AG04449 (cell line): ENCODE measurements around the gene DDX10.
"Not testable (repeated sequence)": the region's sequence is repeated elsewhere in the genome, so short reads cannot be mapped to it uniquely, and the experiment has no call there.

Source experiments
- CTCF ChIA-PET: fragments of 350-600 bp; formaldehyde crosslinking; extraction: SDS; loops from one replicate; lab custom pipeline; 2021; ENCODE audit warnings: antibody characterized with exemption; lab: Yijun Ruan, JAX
- POLR2A ChIA-PET: fragments of 400-600, 350-600 bp; formaldehyde crosslinking; extraction: SDS; loops from one replicate; lab custom pipeline; 2020; ENCODE audit warnings: antibody characterized with exemption, inconsistent platforms; lab: Yijun Ruan, JAX
- DNase-seq: peaks from one replicate; pipeline ENCODE4 v3.0.0-alpha.2; 2010; ENCODE audit warnings: low read depth, low spot score
- H3K4me3 ChIP-seq: 2 replicates; pipeline ENCODE4 v1.5.1; 2011; ENCODE audit warnings: low read depth, mild to moderate bottlenecking, control low read depth, low read length
- TF ChIP-seq, protein P1 (sequence below): IDR thresholded peaks from one replicate; pipeline ENCODE4 v1.5.1; 2011; ENCODE audit warnings: mild to moderate bottlenecking, moderate library complexity, low read length, control low read depth, inconsistent platforms; ENCODE audit not compliant: insufficient read depth; ENCODE audit errors: missing control alignments

DDX10 gene

DNA sequence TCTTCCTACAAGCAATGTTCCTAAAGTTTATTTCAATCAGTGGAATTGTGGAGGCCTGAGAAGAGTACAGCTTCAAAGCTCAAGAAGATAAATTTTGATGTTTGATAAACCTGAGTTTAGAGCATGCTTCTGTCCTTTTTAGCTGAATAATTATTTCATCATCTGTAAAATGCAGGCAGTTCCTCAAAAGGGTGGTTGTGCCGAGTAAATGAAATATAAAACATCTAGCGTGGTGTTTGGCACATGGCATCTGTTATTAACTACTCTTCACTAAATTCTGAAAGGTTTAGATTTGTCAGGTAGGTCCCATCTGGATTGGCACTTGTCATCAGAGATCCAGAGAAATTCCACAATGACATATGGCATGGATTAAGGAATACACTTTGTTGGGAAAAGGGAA lies 155.1 kb downstream of the DDX10 start:
- POLR2A ChIA-PET = no interaction called here
- CTCF ChIA-PET = no interaction called here
- DNase-seq = no peak

DNA sequence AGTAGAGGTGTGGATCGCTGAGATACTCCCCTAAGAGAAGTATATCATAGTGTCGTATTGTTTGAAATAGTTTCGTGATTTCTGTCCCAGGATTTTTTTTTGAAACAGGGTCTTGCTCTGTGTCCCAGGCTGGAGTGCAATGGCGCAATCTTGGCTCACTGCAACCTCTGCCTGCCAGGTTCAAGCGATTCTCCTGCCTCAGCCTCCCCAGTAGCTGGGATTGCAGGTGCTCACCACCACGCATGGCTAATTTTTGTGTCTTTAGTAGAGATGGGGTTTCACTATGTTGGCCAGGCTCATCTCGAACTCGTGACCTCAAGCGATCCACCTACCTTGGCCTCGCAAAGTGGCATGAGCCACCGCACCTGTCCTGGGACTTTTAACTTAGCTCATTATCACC lies 159.1 kb downstream of the DDX10 start:
- DNase-seq, CTCF ChIA-PET, H3K4me3 ChIP-seq, POLR2A ChIA-PET: not testable (repeated sequence)

More for the DNA sequence above, 155.1 kb downstream of the DDX10 start:
- TF ChIP-seq, protein P1, sequence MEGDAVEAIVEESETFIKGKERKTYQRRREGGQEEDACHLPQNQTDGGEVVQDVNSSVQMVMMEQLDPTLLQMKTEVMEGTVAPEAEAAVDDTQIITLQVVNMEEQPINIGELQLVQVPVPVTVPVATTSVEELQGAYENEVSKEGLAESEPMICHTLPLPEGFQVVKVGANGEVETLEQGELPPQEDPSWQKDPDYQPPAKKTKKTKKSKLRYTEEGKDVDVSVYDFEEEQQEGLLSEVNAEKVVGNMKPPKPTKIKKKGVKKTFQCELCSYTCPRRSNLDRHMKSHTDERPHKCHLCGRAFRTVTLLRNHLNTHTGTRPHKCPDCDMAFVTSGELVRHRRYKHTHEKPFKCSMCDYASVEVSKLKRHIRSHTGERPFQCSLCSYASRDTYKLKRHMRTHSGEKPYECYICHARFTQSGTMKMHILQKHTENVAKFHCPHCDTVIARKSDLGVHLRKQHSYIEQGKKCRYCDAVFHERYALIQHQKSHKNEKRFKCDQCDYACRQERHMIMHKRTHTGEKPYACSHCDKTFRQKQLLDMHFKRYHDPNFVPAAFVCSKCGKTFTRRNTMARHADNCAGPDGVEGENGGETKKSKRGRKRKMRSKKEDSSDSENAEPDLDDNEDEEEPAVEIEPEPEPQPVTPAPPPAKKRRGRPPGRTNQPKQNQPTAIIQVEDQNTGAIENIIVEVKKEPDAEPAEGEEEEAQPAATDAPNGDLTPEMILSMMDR = no peak
- no peak overlapping the region for H3K4me3 ChIP-seq

DNA sequence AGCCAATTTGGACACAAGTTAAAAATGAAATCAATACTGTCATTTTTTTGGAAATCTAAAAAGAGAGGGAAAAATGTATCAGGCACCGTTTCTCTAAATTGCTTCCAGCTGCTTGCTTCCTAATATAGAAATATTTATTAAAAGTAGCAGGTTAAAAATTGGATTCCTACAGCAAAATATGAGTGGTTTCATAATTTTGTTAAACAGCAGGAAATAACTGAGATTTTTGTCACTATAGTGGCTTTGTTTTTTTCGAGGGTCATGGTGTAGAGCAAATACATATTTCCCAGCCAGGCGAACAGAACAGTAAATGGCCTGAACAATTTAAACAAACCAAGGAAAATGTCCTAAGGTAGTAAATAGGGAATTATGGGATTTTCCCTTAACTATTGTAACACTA lies 159.7 kb downstream of the DDX10 start:
- no peak overlapping the region for H3K4me3 ChIP-seq
- ChIA-PET CTCF (no interaction called here), POLR2A (no interaction called here)
- TF ChIP-seq, protein P1 = no peak
- no peak for DNase-seq

DNA sequence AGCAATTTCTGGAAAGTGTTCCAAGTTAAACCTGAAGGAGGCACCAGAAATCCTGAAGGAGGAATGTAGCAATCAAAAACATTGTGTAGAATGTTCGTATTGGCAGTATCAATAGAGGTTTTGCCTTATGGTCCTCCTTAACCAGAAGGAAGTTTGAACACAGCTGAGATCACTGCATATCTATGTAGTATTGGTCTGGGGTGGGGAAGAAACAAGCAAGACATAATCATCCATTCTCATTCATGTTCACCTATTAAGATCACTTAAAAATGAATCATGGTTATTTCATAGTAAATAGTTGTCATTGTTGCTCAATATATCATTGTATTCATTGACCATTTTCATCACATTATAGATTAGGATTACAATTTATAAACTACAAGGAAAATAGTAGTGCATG lies 160.5 kb downstream of the DDX10 start:
- TF ChIP-seq, protein P1 = no peak
- POLR2A ChIA-PET = no interaction called here
- no peak overlapping the region for H3K4me3 ChIP-seq
- CTCF ChIA-PET = no interaction called here
- DNase-seq = no peak

DNA sequence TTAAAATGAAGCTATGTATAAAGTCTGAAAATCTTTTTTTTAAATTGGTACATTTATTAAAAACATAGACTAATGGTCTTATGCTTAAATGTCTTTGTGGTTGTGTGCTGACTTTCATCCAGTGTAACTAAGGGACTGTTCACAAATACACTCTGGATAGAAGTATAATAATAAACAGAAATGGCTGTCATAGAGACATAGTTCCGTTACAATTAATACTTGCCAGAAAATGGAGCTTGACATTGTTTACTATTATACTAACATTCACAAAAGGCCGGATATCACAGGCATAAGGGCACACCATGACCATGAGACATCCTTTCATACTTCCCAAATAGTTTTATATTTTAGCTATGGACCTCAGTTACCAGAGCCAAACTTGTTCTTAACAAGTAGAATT lies 161.3 kb downstream of the DDX10 start:
- no peak overlapping the region for H3K4me3 ChIP-seq
- POLR2A ChIA-PET = no interaction called here
- no peak for DNase-seq
- TF ChIP-seq, protein P1 = no peak
- CTCF ChIA-PET = interaction anchor here (0.9 kb wide), 1 partner anchor 31 kb away, joined by 3 read pairs; no protein-coding TSS in a partner anchor

DNA sequence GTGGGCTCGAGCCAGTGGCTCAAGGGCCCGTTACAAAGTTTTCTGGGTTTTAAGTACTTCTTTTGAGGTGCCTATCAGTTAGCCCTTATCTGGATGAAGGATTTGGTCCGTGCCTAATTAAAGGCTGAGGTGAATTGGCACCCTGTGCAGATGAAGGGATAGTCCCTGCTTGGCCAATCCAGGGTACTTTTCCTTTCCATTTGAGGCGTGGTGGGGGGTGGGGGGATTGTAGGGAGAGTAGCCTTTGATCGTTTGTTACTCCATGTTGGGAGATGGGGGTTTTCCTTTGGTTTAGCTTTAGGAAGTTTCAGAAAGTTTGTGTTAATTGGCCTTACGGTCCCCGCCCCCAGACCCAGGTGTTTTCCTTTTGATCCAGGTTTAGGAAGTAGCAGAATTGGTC lies 170.8 kb downstream of the DDX10 start:
- TF ChIP-seq, protein P1 = no peak
- DNase-seq = no peak
- no peak overlapping the region for H3K4me3 ChIP-seq
- POLR2A ChIA-PET = no interaction called here
- CTCF ChIA-PET = no interaction called here

DNA sequence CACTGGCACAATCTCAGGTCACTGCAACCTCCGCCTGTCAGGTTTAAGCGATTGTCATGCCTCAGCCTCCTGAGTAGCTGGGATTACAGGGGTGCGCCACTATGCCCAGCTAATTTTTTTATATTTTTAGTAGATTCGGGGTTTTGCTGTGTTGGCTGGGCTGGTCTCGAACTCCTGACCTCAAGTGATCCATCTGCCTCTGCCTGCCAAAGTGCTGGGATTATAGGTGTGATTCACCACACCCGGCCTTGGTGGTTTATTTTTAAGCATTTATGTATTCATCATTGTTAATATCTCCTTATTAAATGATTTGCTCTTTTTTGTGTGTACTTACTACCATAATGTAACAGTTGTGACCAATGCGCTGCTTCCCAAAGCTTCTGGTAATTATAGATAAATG lies 171.7 kb downstream of the DDX10 start:
- TF ChIP-seq, protein P1 = no peak
- DNase-seq = no peak
- POLR2A ChIA-PET = no interaction called here
- H3K4me3 ChIP-seq = no peak overlapping the region
- CTCF ChIA-PET = no interaction called here
